ENCODE measurements around the gene IER3. TPM values are rescaled to one million over a fixed set of nuclear protein-coding genes. Genes with fewer than 3 reads are reported as not detected.

Gene IER3
- total and polyA plus RNA-seq, 9 of the 15 experiments (the other 6 are each of a cell fraction or from before 2014, with no cell fraction given): 1.5 to 30.0 (median 11.5) TPM

DNA sequence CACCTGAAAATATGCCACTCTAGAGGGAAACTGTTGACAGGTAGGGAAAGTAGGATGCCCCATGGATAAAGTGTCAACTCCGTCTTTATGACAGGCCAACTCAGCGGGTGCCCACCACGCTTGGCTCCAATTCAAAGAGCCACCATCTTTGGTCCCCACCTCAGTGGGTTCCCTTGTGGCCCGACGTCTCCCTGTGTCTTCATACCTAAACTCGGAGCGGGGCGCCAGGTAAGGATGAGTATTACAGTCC, 27.5 kb downstream of the IER3 start (continued):
- TF ChIP-seq, protein P1, sequence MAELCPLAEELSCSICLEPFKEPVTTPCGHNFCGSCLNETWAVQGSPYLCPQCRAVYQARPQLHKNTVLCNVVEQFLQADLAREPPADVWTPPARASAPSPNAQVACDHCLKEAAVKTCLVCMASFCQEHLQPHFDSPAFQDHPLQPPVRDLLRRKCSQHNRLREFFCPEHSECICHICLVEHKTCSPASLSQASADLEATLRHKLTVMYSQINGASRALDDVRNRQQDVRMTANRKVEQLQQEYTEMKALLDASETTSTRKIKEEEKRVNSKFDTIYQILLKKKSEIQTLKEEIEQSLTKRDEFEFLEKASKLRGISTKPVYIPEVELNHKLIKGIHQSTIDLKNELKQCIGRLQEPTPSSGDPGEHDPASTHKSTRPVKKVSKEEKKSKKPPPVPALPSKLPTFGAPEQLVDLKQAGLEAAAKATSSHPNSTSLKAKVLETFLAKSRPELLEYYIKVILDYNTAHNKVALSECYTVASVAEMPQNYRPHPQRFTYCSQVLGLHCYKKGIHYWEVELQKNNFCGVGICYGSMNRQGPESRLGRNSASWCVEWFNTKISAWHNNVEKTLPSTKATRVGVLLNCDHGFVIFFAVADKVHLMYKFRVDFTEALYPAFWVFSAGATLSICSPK (IDR thresholded peaks at IDR 0.05; ENCODE audit: borderline replicate concordance): peak; percentile 69; the same call in 1 of the 2 replicates
- peak in 1 of 2 experiments; percentile 21; a peak in 1 of 4 replicates for TF ChIP-seq HDAC1 (IDR thresholded peaks at IDR 0.05)
- TF ChIP-seq ZNF274 (IDR thresholded peaks at IDR 0.05; ENCODE audit: borderline replicate concordance, low read depth, low read length): no peak
- TF ChIP-seq, protein P2, sequence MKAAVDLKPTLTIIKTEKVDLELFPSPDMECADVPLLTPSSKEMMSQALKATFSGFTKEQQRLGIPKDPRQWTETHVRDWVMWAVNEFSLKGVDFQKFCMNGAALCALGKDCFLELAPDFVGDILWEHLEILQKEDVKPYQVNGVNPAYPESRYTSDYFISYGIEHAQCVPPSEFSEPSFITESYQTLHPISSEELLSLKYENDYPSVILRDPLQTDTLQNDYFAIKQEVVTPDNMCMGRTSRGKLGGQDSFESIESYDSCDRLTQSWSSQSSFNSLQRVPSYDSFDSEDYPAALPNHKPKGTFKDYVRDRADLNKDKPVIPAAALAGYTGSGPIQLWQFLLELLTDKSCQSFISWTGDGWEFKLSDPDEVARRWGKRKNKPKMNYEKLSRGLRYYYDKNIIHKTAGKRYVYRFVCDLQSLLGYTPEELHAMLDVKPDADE (conservative IDR thresholded peaks at IDR 0.05; ENCODE audit: control insufficient read depth, low read depth, low read length): no peak
- TF ChIP-seq BRD4 (IDR thresholded peaks at IDR 0.05): peak; percentile 97
- TF ChIP-seq ETV1 (tag; conservative IDR thresholded peaks at IDR 0.05; ENCODE audit: low read depth): peak; percentile 25; the same call in 1 of the 2 replicates
- TF ChIP-seq, protein P3, sequence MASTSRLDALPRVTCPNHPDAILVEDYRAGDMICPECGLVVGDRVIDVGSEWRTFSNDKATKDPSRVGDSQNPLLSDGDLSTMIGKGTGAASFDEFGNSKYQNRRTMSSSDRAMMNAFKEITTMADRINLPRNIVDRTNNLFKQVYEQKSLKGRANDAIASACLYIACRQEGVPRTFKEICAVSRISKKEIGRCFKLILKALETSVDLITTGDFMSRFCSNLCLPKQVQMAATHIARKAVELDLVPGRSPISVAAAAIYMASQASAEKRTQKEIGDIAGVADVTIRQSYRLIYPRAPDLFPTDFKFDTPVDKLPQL (IDR thresholded peaks at IDR 0.05; ENCODE audit: extremely low read depth, insufficient read length): no peak
- TF ChIP-seq HNRNPL (IDR thresholded peaks at IDR 0.05; ENCODE audit: low read depth, low read length): no peak
- no peak for TF ChIP-seq ZNF696 (CRISPR knock-in tag; conservative IDR thresholded peaks at IDR 0.05)
- no peak for TF ChIP-seq EGR1 (conservative IDR thresholded peaks at IDR 0.05)
- TF ChIP-seq NFXL1 (CRISPR knock-in tag; IDR thresholded peaks at IDR 0.05): no peak
- TF ChIP-seq NFRKB (IDR thresholded peaks at IDR 0.05; ENCODE audit: low read depth): peak; percentile 99
- TF ChIP-seq PHB (CRISPR knock-in tag; IDR thresholded peaks at IDR 0.05): peak; percentile 86
- TF ChIP-seq DPF2 (IDR thresholded peaks at IDR 0.05): no peak
- peak; percentile 17; the same call in 1 of the 2 replicates for TF ChIP-seq FOXK1 (CRISPR knock-in tag; IDR thresholded peaks at IDR 0.05; ENCODE audit: borderline replicate concordance)
- no peak for TF ChIP-seq MBD2 (IDR thresholded peaks at IDR 0.05; ENCODE audit: borderline replicate concordance, low read depth)
- peak; percentile 70; the same call in 1 of the 2 replicates for TF ChIP-seq TAF7 (tag; IDR thresholded peaks at IDR 0.05)
- peak; percentile 17; the same call in 1 of the 2 replicates for TF ChIP-seq NBN (IDR thresholded peaks at IDR 0.05; ENCODE audit: low read depth)
- peak; percentile 49 for TF ChIP-seq SUPT5H (IDR thresholded peaks at IDR 0.05)
- TF ChIP-seq ATF4 (CRISPR knock-in tag; IDR thresholded peaks at IDR 0.05): no peak
- peak; percentile 58; the same call in 1 of the 2 replicates for TF ChIP-seq GATAD2A (IDR thresholded peaks at IDR 0.05)
- 0 out of 4 replicates have a peak, but pooled peaks of 1 of the 2 experiments have one; percentile 6 for TF ChIP-seq CSDE1 (IDR thresholded peaks at IDR 0.05)
- 0 out of 2 replicates have a peak, but pooled peaks have one; percentile 13 for TF ChIP-seq ZBTB17 (CRISPR knock-in tag; IDR thresholded peaks at IDR 0.05)
- TF ChIP-seq ZNF143 (CRISPR knock-in tag; IDR thresholded peaks at IDR 0.05): peak; percentile 8; the same call in 1 of the 2 replicates
- TF ChIP-seq HLTF (IDR thresholded peaks at IDR 0.05): peak; percentile 46; the same call in 1 of the 2 replicates
- TF ChIP-seq, protein P4, sequence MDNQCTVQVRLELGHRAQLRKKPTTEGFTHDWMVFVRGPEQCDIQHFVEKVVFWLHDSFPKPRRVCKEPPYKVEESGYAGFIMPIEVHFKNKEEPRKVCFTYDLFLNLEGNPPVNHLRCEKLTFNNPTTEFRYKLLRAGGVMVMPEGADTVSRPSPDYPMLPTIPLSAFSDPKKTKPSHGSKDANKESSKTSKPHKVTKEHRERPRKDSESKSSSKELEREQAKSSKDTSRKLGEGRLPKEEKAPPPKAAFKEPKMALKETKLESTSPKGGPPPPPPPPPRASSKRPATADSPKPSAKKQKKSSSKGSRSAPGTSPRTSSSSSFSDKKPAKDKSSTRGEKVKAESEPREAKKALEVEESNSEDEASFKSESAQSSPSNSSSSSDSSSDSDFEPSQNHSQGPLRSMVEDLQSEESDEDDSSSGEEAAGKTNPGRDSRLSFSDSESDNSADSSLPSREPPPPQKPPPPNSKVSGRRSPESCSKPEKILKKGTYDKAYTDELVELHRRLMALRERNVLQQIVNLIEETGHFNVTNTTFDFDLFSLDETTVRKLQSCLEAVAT (IDR thresholded peaks at IDR 0.05): peak; percentile 24 to 27; a peak in 1 of 4 replicates
- TF ChIP-seq NCOR1 (IDR thresholded peaks at IDR 0.05): 0 out of 2 replicates have a peak, but pooled peaks have one; percentile 26
